Activated naive CD8-positive, alpha-beta T cell treated with anti-CD3 and anti-CD28 coated beads, Interleukin-2, amount 10 ng/mL, durations not matched to agents 7 days and 5 days (primary cell): Measurements from ENCODE around the gene HOXC13. TPM values are rescaled to one million over a fixed set of nuclear protein-coding genes. Genes with fewer than 3 reads are reported as not detected.

Source experiments
- ATAC-seq: fragments of 150-1000 bp; cut with Tn5 transposase; one replicate; pipeline ENCODE4 v1.10.0; 2021; ENCODE audit warnings: low read depth, moderate library complexity
- POLR2A ChIA-PET: fragments of 350-600 bp; sonication (Branson Sonifier 250); formaldehyde crosslinking; loops from one replicate; lab custom pipeline; 2021; ENCODE audit warnings: antibody characterized with exemption; lab: Charles Lee
- DNase-seq: peaks from one replicate; pipeline ENCODE4 v3.0.0; 2021
- H3K27ac Mint-ChIP-seq: one replicate; pipeline ENCODE4 v1.8.0; 2022; ENCODE audit warnings: mild to moderate bottlenecking, mixed read lengths
- H3K27me3 Mint-ChIP-seq: one replicate; pipeline ENCODE4 v1.8.0; 2022; ENCODE audit warnings: mild to moderate bottlenecking, moderate library complexity, mixed read lengths
- H3K36me3 Mint-ChIP-seq: one replicate; pipeline ENCODE4 v1.8.0; 2021; ENCODE audit warnings: mild to moderate bottlenecking, mixed read lengths
- H3K4me1 Mint-ChIP-seq: one replicate; pipeline ENCODE4 v1.8.0; 2021; ENCODE audit warnings: mixed read lengths
- H3K4me3 Mint-ChIP-seq: one replicate; pipeline ENCODE4 v1.8.0; 2022; ENCODE audit warnings: mild to moderate bottlenecking, moderate library complexity, mixed read lengths
- H3K9me3 Mint-ChIP-seq: one replicate; pipeline ENCODE4 v1.8.0; 2021; ENCODE audit warnings: mixed read lengths
- total RNA-seq, 2 experiments: library from RNA; stranded (reverse); gene quantifications; one replicate each; pipeline ENCODE4 v1.2.3, GENCODE V29; 2021

Gene HOXC13
- total RNA-seq, 2 experiments from 2014 or later, result not detected

DNA sequence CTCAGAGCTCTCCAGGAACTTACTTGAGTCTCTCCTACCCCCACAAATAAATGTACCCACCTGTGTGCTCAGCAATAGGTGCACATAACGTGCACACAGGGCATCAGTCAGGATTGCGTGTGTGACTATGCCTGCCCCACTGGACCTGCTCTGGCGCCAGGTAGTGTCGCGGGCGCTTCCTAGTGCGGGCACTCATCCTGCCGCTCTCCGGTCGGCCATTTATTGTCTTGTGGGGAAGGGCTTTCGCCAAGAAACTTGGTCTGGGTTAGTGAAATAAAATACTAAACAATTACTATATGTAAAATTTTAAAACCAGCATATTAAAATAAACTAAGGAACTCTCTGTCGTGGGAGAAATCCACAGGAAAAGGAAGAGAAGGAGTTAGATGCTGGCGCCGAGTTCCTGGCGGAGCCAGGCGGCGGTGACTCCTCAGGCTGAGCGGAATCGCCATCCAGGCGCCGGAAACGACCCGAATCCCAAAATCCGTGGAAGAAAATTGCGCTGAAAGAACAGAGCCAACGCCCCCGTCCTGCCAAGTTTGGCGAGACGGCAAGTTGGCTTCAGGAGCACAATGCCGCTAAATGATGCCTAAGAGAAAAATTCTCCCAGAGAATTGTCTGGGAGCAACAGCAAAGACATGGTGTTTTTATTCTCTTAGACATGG, 7.9 kb upstream of the HOXC13 start:
- DNase-seq, result no peak
- Mint-ChIP-seq H3K27me3 (peaks cover 96% of the 10 kb centered on the region), H3K9me3 (peaks cover 5% of the 10 kb centered on the region), H3K27ac (no peak overlapping the region), H3K4me3 (no peak overlapping the region), H3K36me3 (no peaks in the 10 kb centered on the region), H3K4me1 (no peaks in the 10 kb centered on the region)
- no peak for ATAC-seq
- POLR2A ChIA-PET, result no interaction called here

DNA sequence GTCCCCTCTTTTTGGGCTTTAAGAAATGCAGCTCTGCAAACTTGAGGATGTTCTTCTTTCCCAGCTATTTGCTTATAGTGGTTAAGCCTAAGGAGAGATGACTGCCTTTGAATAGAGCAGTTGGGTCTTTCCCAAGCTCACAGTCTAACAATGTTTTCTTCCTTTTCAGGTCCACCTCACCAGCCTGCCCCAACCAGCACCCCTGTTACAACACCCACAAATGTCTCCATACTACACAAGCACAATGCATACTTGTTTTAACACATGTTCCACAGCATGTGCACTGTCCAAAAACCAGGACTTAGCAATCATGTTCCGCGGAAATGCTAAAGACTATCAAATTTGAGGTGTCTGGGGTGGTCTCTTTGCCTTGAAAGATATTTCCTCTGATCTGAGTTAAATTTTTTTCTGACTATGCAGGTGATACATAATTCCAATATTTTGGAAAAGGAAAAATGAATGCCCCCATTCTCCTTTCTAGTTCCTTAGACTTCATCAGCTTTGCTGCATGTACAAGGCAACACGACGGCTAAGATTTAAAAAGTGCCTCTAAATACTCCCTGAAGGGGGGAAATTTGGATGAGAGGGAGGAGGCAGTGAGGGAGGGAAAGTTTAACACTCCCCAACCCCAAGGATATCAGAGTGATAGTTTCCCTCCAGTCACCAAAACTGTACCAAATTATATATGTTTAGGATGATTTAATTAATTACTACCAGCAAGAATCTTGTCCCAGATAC, 6.6 kb upstream of the HOXC13 start:
- H3K4me1 Mint-ChIP-seq, result no peaks in the 10 kb centered on the region
- no peak overlapping the region for H3K27ac Mint-ChIP-seq
- POLR2A ChIA-PET, result no interaction called here
- DNase-seq (no peak), ATAC-seq (no peak)
- H3K27me3 Mint-ChIP-seq, result peaks cover 95% of the 10 kb centered on the region
- H3K4me3 Mint-ChIP-seq, result no peak overlapping the region
- H3K9me3 Mint-ChIP-seq, result peaks cover 5% of the 10 kb centered on the region
- no peaks in the 10 kb centered on the region for H3K36me3 Mint-ChIP-seq

DNA sequence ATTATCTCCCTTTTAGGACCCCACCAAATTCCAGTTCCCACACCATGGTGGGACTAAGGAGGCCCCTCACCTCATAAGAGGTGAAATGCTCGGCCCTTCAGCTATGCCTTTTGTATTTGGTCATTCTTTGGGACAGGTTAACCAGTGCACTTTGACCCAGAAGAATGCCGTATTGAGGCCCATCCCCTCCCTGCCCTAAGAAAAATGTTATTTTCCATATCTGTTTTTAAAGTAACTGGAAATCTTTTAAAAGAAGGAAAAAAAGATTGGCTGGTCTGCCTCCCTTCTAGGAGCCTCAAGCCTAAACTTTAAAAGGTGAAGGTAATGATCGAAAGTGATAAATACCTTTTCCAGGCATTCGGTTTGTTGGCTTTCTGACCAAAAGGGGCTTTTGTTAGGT, 5.7 kb upstream of the HOXC13 start:
- no peak overlapping the region for H3K27ac Mint-ChIP-seq
- H3K36me3 Mint-ChIP-seq, result no peaks in the 10 kb centered on the region
- H3K4me3 Mint-ChIP-seq, result no peak overlapping the region
- H3K27me3 Mint-ChIP-seq, result peaks cover 95% of the 10 kb centered on the region
- no peaks in the 10 kb centered on the region for H3K4me1 Mint-ChIP-seq
- ATAC-seq (no peak), DNase-seq (no peak)
- POLR2A ChIA-PET, result no interaction called here
- peaks cover 3% of the 10 kb centered on the region for H3K9me3 Mint-ChIP-seq

DNA sequence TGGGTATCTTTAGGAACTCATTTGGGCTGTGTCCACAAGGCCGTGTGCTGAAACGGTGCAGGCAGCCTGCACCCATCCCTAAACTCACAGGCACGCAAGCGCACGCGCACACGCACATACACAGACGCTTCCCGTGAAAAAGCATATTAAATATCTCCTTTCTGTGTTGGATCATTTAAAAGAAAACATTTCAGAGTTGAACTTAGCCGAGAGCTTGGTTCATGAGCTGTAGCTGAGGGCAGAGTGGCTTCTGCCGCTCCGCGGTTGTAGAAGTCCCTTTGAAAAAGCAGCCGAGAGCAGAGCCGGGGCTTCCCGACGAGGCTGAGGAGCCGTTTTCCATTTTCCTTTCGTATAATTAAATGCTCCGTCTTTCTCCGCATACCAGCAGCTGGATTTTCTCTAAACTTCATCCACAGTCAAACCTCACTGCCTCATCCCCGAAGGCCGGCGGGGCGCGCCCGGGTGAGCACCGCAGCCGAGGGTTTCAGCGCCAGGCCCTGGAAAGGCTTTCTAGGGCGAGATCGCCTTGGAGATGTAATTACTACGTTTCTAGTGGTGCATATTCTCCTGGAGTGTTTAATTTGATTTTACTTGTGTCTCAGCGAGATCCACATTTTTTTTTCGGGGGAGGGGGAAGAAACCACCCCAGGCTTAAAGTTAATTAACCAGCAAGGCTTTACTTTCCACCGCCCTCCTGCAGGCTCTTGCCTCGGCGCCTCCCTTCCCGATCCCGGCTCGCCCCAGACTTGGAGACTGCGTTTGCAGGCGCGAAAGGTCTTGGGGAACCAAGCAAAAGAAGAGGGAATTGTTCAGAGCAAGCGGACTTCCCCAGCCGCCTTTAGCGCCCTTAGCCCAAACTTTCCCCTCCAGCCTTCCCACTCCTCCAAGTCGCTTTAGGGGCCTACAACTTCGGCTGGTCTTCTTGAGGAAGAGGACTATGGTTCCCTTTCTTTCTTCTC, 3.0 kb upstream of the HOXC13 start:
- Mint-ChIP-seq H3K4me1 (no peaks in the 10 kb centered on the region), H3K36me3 (no peaks in the 10 kb centered on the region), H3K27me3 (peaks cover 90% of the 10 kb centered on the region), H3K4me3 (peak overlapping the region; percentile 31), H3K9me3 (no peaks in the 10 kb centered on the region), H3K27ac (no peak overlapping the region)
- POLR2A ChIA-PET, result no interaction called here
- DNase-seq (no peak), ATAC-seq (no peak)

DNA sequence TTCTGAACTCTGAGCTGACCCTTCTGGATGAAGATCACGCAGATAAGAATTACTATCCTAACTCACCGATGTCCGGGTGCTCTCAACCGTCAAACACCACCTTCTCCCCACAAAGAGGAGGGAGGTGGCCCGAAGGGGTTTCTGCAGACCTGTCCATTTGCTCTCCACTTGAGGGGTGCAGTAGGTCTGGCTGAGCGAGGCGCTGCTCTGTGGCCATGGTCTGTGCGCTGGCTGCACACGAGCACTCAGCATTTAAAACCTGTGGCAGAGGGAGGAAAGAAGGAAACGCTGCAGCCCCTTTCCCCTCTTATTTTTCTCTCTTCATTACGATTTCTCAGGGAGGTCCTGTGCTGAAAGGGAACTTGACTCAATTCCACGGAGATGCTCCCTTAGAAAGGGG, 1.5 kb upstream of the HOXC13 start:
- Mint-ChIP-seq H3K9me3 (no peaks in the 10 kb centered on the region), H3K4me1 (no peaks in the 10 kb centered on the region), H3K27ac (no peak overlapping the region), H3K27me3 (peaks cover 91% of the 10 kb centered on the region), H3K36me3 (no peaks in the 10 kb centered on the region), H3K4me3 (no peak overlapping the region)
- ATAC-seq (no peak), DNase-seq (no peak)
- POLR2A ChIA-PET, result no interaction called here

DNA sequence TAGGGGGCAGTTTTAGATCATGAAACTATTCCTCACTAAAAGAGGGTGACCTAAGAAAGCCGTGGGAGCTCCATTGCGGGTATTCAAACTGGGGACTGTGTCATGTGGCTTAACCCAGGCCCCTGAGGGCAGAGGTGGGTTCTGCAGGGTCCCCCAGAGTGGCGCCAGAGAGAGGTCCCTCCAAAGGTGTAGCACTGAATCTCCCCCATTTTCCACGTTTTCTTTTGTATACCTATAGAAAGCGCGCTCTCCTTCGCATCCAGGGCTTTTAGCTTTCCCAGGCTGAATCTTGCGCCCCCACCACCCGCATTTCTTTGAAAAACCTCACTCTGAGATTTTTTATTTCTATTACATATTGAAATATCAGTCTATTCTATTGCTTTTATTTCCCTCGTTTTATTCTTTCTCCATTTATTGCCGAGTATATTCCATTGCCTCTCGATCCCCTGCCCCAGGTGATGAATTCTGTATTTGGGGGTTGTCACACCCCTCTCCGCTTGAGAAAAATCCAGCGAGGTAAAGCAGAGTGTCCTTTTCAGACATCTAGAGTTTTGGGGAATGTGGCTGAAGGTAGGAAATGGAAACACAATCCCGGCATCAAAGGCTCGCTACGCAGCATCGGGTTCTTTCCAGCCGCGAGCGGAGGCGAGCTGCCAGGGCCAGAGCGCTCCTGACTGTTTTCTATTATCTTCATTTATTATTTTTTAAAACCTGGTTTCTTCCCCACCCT, 870 bp upstream of the HOXC13 start:
- DNase-seq (no peak), ATAC-seq (no peak)
- POLR2A ChIA-PET, result no interaction called here
- Mint-ChIP-seq H3K27me3 (peaks cover 89% of the 10 kb centered on the region), H3K9me3 (no peaks in the 10 kb centered on the region), H3K4me1 (no peaks in the 10 kb centered on the region), H3K27ac (peak overlapping the region; percentile 42), H3K4me3 (no peak overlapping the region), H3K36me3 (no peaks in the 10 kb centered on the region)

DNA sequence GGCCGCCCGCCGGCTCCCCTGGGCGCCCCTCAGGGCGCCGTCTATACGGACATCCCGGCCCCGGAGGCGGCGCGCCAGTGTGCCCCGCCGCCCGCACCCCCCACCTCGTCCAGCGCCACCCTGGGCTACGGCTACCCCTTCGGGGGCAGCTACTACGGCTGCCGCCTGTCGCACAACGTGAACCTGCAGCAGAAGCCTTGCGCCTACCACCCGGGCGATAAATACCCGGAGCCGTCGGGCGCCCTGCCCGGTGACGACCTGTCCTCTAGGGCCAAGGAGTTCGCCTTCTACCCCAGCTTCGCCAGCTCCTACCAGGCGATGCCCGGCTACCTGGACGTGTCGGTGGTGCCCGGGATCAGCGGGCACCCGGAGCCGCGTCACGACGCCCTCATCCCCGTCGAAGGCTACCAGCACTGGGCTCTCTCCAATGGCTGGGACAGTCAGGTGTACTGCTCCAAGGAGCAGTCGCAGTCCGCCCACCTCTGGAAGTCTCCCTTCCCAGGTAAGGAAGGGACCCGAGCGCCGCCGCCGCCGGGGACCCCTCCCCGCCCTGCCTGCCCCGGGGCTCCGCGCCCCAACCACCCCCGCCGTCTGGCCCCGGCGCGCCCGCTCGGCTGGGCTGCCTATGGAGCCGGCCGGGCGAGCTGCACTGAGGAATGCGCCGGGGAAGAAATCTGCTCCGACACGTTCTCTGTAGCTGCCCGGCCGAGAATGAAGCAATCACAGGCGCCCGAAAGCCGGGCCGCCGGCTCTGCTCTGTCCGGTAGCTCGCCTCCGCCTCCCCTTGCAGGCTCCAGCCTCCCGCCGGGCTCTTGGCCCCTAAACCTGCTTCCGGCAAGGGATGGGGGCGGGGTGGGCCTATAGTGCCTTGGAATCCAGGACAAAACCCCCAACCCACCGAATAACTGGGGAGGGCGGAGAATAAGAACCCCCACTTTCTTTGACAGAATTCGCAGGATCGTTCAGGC, 794 bp downstream of the HOXC13 start:
- peaks cover 89% of the 10 kb centered on the region for H3K27me3 Mint-ChIP-seq
- H3K27ac Mint-ChIP-seq, result no peak overlapping the region
- POLR2A ChIA-PET, result no interaction called here
- H3K4me3 Mint-ChIP-seq, result no peak overlapping the region
- H3K4me1 Mint-ChIP-seq, result no peaks in the 10 kb centered on the region
- no peak for ATAC-seq
- no peaks in the 10 kb centered on the region for H3K36me3 Mint-ChIP-seq
- H3K9me3 Mint-ChIP-seq, result no peaks in the 10 kb centered on the region
- no peak for DNase-seq

DNA sequence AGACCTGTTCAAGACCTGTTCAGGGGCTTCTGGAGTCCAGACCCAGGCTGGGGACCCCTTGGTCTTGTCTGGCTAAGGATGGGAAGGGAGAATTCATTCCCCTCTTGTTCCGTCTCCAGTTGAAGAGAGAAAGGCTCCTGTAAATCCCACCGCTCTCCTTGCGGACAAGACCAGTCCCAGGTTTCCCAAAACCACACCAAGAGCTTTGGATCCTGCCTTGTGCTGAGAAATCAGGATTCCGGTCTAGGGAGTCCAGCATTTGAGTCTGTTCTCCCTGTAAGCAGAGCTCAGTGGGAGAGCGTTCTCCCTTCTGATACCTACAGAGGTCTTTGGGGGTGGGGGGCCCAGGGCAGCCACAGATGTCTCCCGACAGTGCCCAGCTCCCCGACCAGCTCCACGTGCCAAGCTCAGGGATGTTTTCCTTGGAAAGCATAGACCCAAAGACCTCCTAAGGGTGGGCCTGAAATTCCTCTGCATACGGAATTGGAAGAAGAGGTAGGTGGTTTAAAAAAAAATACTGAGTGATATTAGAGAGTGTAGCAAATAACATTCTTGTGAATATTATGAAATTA, 1.9 kb downstream of the HOXC13 start:
- Mint-ChIP-seq H3K27me3 (peaks cover 89% of the 10 kb centered on the region), H3K4me1 (peaks cover 2% of the 10 kb centered on the region), H3K36me3 (no peaks in the 10 kb centered on the region), H3K9me3 (no peaks in the 10 kb centered on the region), H3K4me3 (no peak overlapping the region), H3K27ac (peak overlapping the region; percentile 10)
- POLR2A ChIA-PET, result no interaction called here
- no peak for DNase-seq
- no peak for ATAC-seq

DNA sequence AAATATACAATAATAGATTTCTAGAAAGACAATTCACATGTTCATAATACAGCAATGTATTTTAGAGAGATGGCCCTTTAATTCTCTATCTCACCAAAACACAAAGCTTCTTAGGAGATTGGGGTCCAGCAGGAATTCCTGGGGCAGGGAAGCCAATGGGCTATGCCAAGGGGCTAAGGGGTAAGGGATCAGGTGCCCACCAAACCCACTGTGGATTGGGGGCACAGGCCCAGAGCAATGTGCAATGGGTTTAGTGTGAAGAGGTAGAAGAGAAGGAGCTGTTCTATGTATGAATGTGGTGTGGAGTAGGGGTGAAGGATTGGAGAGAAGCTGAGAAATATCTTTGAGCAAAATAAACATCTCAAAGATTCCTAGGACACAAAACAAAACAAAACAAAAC, 2.6 kb downstream of the HOXC13 start:
- ATAC-seq (no peak), DNase-seq (no peak)
- POLR2A ChIA-PET, result no interaction called here
- H3K9me3 Mint-ChIP-seq, result no peaks in the 10 kb centered on the region
- peaks cover 2% of the 10 kb centered on the region for H3K4me1 Mint-ChIP-seq
- H3K27ac Mint-ChIP-seq, result no peak overlapping the region
- H3K36me3 Mint-ChIP-seq, result no peaks in the 10 kb centered on the region
- no peak overlapping the region for H3K4me3 Mint-ChIP-seq
- H3K27me3 Mint-ChIP-seq, result peaks cover 89% of the 10 kb centered on the region

DNA sequence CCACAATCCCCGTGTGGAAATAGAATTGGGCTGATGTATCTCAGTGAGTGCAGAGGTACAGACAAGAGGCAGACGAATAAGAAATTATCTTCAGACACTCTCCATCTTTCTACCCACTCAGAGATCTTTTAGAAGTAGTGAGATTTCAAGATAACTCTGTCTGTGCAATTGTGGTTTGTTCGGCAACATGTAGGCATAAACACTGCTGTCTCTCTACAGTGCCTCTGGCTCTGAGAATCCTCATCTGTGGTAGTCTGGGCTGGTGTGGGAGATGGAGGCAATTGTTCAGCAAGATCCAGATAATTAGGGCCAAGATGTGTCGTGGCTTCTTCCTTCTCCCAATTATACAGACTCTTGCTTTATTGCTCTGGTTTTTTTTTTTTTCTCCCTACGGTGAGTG, 3.1 kb downstream of the HOXC13 start:
- Mint-ChIP-seq H3K9me3 (no peaks in the 10 kb centered on the region), H3K36me3 (no peaks in the 10 kb centered on the region), H3K27ac (no peak overlapping the region), H3K4me1 (peaks cover 2% of the 10 kb centered on the region), H3K27me3 (peaks cover 90% of the 10 kb centered on the region), H3K4me3 (no peak overlapping the region)
- DNase-seq (no peak), ATAC-seq (no peak)
- POLR2A ChIA-PET, result no interaction called here

DNA sequence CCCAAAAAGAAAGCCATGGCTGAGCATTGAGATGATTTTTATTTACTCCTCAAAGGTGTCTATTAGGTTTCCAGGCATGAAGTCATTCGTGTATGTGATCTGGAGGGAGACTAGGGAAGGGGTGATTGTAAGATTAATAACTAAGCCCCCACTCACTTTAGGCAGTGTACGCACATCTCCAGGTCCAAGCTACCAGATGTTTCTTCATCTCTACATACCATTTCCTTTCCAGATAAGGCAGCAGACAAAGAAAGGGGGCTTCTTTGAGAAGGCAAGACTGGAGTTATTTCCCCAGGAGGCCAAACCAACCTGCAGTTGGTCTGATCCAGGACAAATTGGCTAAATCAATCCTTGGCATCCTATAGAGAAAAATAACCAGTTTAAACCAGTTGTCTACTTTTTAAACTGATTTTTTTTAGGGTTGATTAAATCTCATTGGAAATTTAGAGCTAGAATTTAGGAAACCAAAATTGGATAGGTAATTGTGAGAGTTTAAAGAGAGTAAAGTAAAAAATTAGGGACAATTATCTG, 3.9 kb downstream of the HOXC13 start:
- H3K27ac Mint-ChIP-seq, result no peak overlapping the region
- POLR2A ChIA-PET, result no interaction called here
- ATAC-seq (no peak), DNase-seq (no peak)
- H3K27me3 Mint-ChIP-seq, result peaks cover 90% of the 10 kb centered on the region
- no peaks in the 10 kb centered on the region for H3K36me3 Mint-ChIP-seq
- no peaks in the 10 kb centered on the region for H3K9me3 Mint-ChIP-seq
- peaks cover 2% of the 10 kb centered on the region for H3K4me1 Mint-ChIP-seq
- H3K4me3 Mint-ChIP-seq, result no peak overlapping the region

DNA sequence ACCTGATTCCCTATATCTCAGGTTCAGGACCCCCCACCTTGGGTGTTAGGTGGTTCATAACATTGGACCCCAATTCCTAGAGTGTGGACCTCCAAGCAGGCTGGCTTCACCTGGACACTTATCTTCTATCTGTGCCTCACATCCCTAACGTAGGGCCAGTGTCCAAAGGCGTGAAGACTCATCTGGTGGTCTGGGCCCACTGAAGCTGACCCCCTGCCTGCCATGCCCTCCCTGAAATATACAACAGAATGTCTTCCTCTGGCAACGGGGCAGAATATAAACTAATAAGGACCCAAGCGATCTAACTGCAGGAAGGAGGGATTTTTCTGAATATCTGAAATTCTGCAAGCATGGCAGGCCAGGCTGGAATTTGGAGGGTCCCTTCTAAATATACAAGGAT, 5.6 kb downstream of the HOXC13 start:
- Mint-ChIP-seq H3K4me1 (peaks cover 2% of the 10 kb centered on the region), H3K36me3 (no peaks in the 10 kb centered on the region), H3K9me3 (no peaks in the 10 kb centered on the region), H3K27me3 (peaks cover 94% of the 10 kb centered on the region), H3K4me3 (no peak overlapping the region), H3K27ac (no peak overlapping the region)
- ATAC-seq, result no peak
- no peak for DNase-seq
- POLR2A ChIA-PET, result no interaction called here
